Gastroesophageal sphincter (tissue), 4 donors: ENCODE measurements around the gene SIGLEC6. TPM values are rescaled to one million over a fixed set of nuclear protein-coding genes. Genes with fewer than 3 reads are reported as not detected.

ENCODE experiments used
- ATAC-seq: fragments of 150-250 bp; one replicate; pipeline ENCODE4 v1.9.1; 2016; ENCODE audit warnings: mild to moderate bottlenecking, moderate library complexity
- H3K27ac ChIP-seq, 4 donors: fragments of 200-600 bp; sonication (generic) in 3 of 4; 1 replicate in 3 of 4; 2 replicates in 1 of 4; pipeline ENCODE4 v1.5.1; 2016 to 2019
- H3K27me3 ChIP-seq: fragments of 200-600 bp; sonication (generic); one replicate; pipeline ENCODE4 v1.5.1; 2019
- H3K36me3 ChIP-seq, 2 donors: fragments of 200-600 bp; sonication (generic); one replicate each; pipeline ENCODE4 v1.5.1; 2019; ENCODE audit warnings: control low read depth in 1 of 2
- H3K4me1 ChIP-seq, 3 donors: fragments of 200-600 bp; sonication (generic); 1 replicate in 2 of 3; 2 replicates in 1 of 3; pipeline ENCODE4 v1.5.1; 2016 to 2019; ENCODE audit warnings: control low read depth in 2 of 3
- H3K4me3 ChIP-seq, 2 donors: fragments of 200-600 bp; sonication (generic); one replicate each; pipeline ENCODE4 v1.5.1; 2019; ENCODE audit warnings: mild to moderate bottlenecking in 1 of 2, moderate library complexity in 1 of 2
- H3K9me3 ChIP-seq, 3 donors: fragments of 200-600 bp; sonication (generic); one replicate each; pipeline ENCODE4 v1.5.1; 2017 to 2019; ENCODE audit warnings: control low read depth in 2 of 3
- CTCF ChIP-seq, 4 experiments: fragments of 200-600 bp in 2 of 4; fragments of 450-650 bp in 2 of 4; sonication (generic) in 1 of 4; IDR thresholded peaks; one replicate each; pipeline ENCODE4 v1.5.1; 2017 to 2019; ENCODE audit warnings: antibody characterized with exemption in 4 of 4, mild to moderate bottlenecking in 2 of 4, moderate library complexity in 2 of 4
- EP300 ChIP-seq: sonication (generic); formaldehyde crosslinking; IDR thresholded peaks from one replicate; pipeline ENCODE4 v1.6.1; 2017; ENCODE audit warnings: antibody characterized with exemption, mild to moderate bottlenecking
- POLR2A ChIP-seq, 2 donors: fragments of 450-650 bp; IDR thresholded peaks; one replicate each; pipeline ENCODE4 v1.6.1; 2017; ENCODE audit warnings: antibody characterized with exemption in 2 of 2, mild to moderate bottlenecking in 2 of 2, moderate library complexity in 1 of 2
- POLR2AphosphoS5 ChIP-seq: sonication (generic); formaldehyde crosslinking; IDR thresholded peaks from one replicate; pipeline ENCODE4 v1.6.1; 2017; ENCODE audit warnings: antibody characterized with exemption
- WGBS, 2 donors: methylation state at CpG; one replicate each; pipeline ENCODE4 v1.1.5; 2018; ENCODE audit warnings: low coverage in 1 of 2; 5-methylcytosine and 5-hydroxymethylcytosine counted together
- total RNA-seq, 4 donors: library from RNA; depleted of rRNA; stranded (reverse); fragments of >200 nt; gene quantifications; one replicate each; pipeline ENCODE4 v1.1.0, GENCODE V29; 2016

SIGLEC6 gene
- 1 to 10 TPM in 3 of 4 donors, under 1 TPM in 1; 0.59 to 3.9 (median 3.1) TPM for total RNA-seq

GRCh38 chr19:51531349-51532315 is at the start of gene SIGLEC6:
SIGLEC6 (minus strand) TSS chr19:51531670; CDS start chr19:51531648, 22 bp downstream.
- Histone ChIP-seq H3K36me3 (no peaks in the 10 kb centered on the region), H3K4me1 (no peaks in the 10 kb centered on the region), H3K4me3 (peak within 1 kb of the TSS in 1 of 2 donors; percentile 6), H3K27ac (no peak within 1 kb of the TSS), H3K9me3 (peaks cover 0 to 3% (median 0%) of the 10 kb centered on the region in 3 donors), H3K27me3 (peaks cover 40% of the 10 kb centered on the region)
- ATAC-seq = peak; percentile 71
- WGBS, 2 donors = 17 to 83% methylated on average over 1 to 7 of the region's 25 CpGs
- TF ChIP-seq CTCF (IDR thresholded peaks at IDR 0.05) (no peak), POLR2A (IDR thresholded peaks at IDR 0.05) (no peak), EP300 (no peak)

GRCh38 chr19:51576850-51577249 is 45.4 kb upstream of the SIGLEC6 start:
- Histone ChIP-seq H3K4me1 (peaks cover 0 to 25% (median 10%) of the 10 kb centered on the region in 3 donors), H3K4me3 (no peak overlapping the region), H3K9me3 (no peaks in the 10 kb centered on the region), H3K27me3 (no peaks in the 10 kb centered on the region), H3K36me3 (peaks cover 0 to 77% of the 10 kb centered on the region in 2 donors), H3K27ac (no peak overlapping the region)
- 100% methylated on average over 1 to 4 of the region's 6 CpGs for WGBS, 2 donors
- no peak for ATAC-seq
- TF ChIP-seq CTCF (IDR thresholded peaks at IDR 0.05) (no peak), POLR2A (IDR thresholded peaks at IDR 0.05) (no peak), EP300 (no peak), POLR2AphosphoS5 (no peak)

DNA sequence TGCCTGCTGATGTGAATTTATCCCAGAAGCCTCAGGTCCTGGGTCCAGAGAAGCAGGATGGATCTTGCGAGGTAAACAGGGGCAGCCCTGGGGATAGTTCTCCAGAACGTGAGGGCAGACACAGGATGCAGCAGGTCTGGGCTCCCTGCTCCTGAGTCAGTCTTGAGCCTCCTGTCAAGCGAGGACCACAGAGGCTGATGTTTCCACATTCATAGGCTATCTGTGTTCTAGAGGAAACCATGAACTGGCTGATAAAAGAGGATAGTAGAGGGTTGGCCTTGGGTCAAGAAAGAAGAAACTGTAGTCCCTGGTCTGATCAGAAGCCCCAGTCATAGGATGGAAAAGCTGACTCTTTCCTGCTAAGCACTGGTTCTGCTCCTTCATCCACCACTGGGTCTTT is 41.9 kb upstream of the SIGLEC6 start:
- Histone ChIP-seq H3K4me1 (peaks cover 0 to 35% (median 12%) of the 10 kb centered on the region in 3 donors), H3K27ac (no peak overlapping the region), H3K36me3 (peaks cover 0 to 47% of the 10 kb centered on the region in 2 donors), H3K9me3 (no peaks in the 10 kb centered on the region), H3K4me3 (no peak overlapping the region), H3K27me3 (no peaks in the 10 kb centered on the region)
- WGBS, 2 donors = 86 to 100% methylated on average over 1 to 3 of the region's 3 CpGs
- TF ChIP-seq CTCF (IDR thresholded peaks at IDR 0.05) (no peak), EP300 (no peak), POLR2A (IDR thresholded peaks at IDR 0.05) (no peak), POLR2AphosphoS5 (no peak)
- ATAC-seq = no peak

GRCh38 chr19:51572908-51573307 is 41.4 kb upstream of the SIGLEC6 start:
- Histone ChIP-seq H3K9me3 (no peaks in the 10 kb centered on the region), H3K27me3 (no peaks in the 10 kb centered on the region), H3K36me3 (peaks cover 0 to 43% of the 10 kb centered on the region in 2 donors), H3K4me3 (no peak overlapping the region), H3K27ac (no peak overlapping the region), H3K4me1 (peaks cover 0 to 35% (median 12%) of the 10 kb centered on the region in 3 donors)
- 67 to 80% methylated on average over 1 to 4 of the region's 4 CpGs for WGBS, 2 donors
- no peak for TF ChIP-seq EP300
- no peak for TF ChIP-seq POLR2AphosphoS5
- no peak for TF ChIP-seq CTCF (IDR thresholded peaks at IDR 0.05)
- no peak for TF ChIP-seq POLR2A (IDR thresholded peaks at IDR 0.05)
- no peak for ATAC-seq

GRCh38 chr19:51572410-51572809 is 40.9 kb upstream of the SIGLEC6 start:
- Histone ChIP-seq H3K27me3 (no peaks in the 10 kb centered on the region), H3K4me1 (peaks cover 0 to 35% (median 12%) of the 10 kb centered on the region in 3 donors), H3K9me3 (no peaks in the 10 kb centered on the region), H3K4me3 (peak overlapping the region in 1 of 2 donors; percentile 79), H3K27ac (no peak overlapping the region), H3K36me3 (peaks cover 0 to 40% of the 10 kb centered on the region in 2 donors)
- WGBS, 2 donors = 41 to 90% methylated on average over 2 to 3 of the region's 3 CpGs
- ATAC-seq = no peak
- no peak for TF ChIP-seq POLR2AphosphoS5
- TF ChIP-seq POLR2A (IDR thresholded peaks at IDR 0.05) = no peak
- no peak for TF ChIP-seq CTCF (IDR thresholded peaks at IDR 0.05)
- no peak for TF ChIP-seq EP300
